GM18907 (cell line): ENCODE measurements around the gene PACS1.
"Not testable (repeated sequence)": the region's sequence is repeated elsewhere in the genome, so short reads cannot be mapped to it uniquely, and the experiment has no call there.

Experiments used
- ATAC-seq: cut with Tn5 transposase; IDR thresholded peaks from one replicate; pipeline ENCODE4 v1.9.1; 2021; ENCODE audit warnings: mild to moderate bottlenecking, moderate library complexity; ENCODE audit not compliant: unreplicated experiment

PACS1 gene

GRCh38 chr11:66242095-66242765 lies 172.2 kb downstream of the PACS1 start:
- no peak for ATAC-seq

- ATAC-seq = no peak
These were observed 173.9 kb downstream of the PACS1 start for GRCh38 chr11:66243782-66244535.

DNA sequence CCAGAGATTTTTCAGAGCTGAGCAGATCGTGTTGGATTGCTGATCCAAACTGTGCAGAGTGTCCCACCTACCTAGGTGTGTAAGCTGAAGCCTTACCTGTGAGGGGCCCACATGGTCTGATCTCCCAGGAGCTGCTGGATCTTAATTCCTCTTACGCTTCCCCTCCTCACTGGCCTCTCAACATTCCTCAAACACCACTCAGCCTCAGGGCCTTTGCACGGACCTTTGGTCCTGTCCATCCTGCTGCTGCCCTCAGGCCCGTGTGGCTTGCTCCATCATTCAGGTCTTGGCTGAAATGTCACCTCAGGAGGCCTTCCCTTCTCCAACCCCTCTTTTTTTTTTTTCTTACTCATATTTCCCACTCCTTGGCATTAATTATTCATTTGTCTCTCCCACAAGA lies 177.2 kb downstream of the PACS1 start:
- ATAC-seq = no peak

- ATAC-seq = no peak
These were observed 177.7 kb downstream of the PACS1 start for GRCh38 chr11:66247801-66248200.

GRCh38 chr11:66248903-66249302 lies 178.8 kb downstream of the PACS1 start:
- ATAC-seq = no peak

GRCh38 chr11:66251809-66252208 lies 181.7 kb downstream of the PACS1 start:
- ATAC-seq = no peak

DNA sequence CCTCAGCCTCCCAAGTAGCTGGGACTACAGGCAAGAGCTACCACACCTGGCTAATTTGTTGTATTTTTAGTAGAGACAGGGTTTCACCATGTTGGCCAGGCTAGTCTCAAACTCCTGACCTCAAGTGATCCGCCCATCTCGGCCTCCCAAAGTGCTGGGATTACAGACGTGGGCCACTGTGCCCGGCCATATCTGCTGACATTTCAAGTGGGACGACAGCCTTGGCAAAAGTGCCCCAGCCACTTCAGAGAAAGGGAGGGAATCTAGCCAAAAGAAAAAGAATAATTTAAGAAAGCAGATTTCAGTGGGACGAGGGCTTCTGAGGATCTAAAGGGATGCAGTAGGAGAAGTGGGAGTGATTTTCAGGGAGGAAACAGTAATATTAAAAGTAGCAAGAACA lies 183.0 kb downstream of the PACS1 start:
- ATAC-seq = not testable (repeated sequence)

- ATAC-seq = no peak
These were observed 188.4 kb downstream of the PACS1 start for GRCh38 chr11:66258473-66258893.

DNA sequence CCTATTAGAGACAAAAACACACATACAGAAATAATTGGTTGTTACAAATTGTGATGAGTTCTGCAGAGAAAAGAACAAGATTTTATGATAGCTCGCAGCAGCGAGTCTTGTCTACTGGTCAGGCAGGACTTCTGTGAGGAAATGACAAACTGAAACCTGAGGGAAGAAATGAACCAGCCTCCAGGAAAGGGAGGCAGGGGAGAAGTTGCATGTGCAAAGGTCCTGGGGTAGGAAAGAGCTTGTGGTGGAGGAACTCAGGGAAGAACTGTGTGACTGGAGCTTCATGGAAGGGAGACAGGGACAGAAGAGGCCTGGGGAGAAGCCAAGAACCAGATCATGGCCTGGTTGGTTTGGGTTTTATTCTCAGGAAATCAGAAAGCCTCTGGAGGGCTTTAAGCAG lies 189.2 kb downstream of the PACS1 start:
- ATAC-seq = no peak

- no peak for ATAC-seq
These were observed 189.9 kb downstream of the PACS1 start for GRCh38 chr11:66259956-66260355.

DNA sequence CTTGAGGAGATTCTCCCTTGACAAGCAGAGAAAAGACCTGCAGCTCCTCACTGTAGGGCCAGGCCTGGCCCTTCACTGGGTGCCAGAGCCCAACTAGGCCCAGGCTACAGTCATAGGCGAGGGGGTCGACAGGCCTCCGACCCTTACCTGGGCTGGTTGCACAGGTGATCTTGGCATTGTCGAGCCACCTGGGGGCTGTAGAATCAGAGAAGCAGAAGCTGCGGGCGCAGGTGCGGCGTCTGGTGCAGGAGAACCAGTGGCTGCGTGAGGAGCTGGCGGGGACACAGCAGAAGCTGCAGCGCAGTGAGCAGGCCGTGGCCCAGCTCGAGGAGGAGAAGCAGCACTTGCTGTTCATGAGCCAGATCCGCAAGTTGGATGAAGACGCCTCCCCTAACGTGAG lies 191.5 kb downstream of the PACS1 start:
- ATAC-seq = no peak

DNA sequence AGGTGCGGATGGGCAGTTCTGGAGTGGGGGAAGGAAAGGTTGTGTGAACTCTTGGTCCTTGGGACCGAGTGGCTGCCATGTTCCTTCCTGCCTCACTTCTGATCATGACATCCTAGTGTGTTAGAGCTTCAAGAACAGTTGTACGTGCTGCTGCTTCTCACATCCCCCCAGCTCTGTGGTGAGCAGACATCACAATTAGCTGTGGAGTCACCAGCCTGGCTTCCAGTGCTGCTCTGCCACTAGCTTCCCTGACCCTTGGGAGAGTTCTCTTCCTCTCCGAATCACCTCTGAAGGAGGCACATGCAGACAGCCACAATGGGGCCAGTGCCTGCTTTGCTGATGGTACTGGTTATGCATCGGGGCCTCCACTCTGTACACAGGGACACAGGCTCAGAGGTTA lies 192.1 kb downstream of the PACS1 start:
- ATAC-seq = no peak

- no peak for ATAC-seq
These were observed 192.6 kb downstream of the PACS1 start for GRCh38 chr11:66262696-66263095.

DNA sequence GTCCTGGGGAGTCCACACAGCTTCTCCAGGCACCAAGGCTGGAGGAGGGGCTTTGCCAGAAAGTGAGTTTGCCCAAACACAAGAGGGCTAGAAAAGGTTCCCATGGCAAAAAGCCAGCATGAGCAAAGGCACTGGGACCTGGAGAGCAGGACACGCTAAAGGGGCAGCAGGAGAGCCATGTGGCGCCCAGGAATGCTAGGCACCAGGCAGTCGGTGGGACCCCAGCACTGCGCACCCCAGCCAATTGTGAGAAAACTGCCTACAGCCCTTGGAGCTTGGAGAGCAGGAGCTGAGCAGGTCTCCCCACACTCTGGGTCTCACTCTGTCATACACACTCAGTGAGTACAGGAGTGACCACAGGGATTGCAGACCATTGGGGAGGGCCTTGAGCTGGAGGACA lies 193.2 kb downstream of the PACS1 start:
- ATAC-seq = no peak

DNA sequence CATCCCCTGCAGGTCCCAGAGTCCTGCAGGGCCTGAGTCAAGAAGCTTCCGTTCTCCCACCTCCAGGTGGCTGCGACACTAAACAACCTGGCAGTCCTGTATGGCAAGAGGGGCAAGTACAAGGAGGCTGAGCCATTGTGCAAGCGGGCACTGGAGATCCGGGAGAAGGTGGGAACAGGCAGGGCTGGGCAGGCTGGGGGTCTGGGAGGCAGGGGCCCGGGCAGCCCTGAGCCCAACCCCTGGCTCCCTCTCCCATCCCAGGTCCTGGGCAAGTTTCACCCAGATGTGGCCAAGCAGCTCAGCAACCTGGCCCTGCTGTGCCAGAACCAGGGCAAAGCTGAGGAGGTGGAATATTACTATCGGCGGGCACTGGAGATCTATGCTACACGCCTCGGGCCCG lies 193.7 kb downstream of the PACS1 start:
- no peak for ATAC-seq

DNA sequence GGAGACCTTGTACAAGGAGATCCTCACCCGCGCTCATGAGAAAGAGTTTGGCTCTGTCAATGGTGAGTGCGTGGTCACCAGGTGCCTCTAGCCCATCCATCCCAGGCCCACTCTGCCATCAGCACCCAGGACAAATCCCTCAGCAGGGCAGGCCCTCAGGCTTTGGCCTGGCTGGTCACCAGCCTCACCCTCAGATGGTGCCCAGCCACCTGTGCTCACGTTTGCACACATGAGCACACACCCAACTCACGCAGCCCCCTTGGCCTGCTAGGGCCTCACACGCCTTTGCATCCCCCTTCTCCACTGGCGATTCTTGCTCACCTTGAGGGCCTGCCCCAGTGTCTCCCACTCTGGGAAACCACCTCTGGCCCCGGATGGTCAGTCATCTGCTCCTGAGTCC lies 194.3 kb downstream of the PACS1 start:
- ATAC-seq = no peak

DNA sequence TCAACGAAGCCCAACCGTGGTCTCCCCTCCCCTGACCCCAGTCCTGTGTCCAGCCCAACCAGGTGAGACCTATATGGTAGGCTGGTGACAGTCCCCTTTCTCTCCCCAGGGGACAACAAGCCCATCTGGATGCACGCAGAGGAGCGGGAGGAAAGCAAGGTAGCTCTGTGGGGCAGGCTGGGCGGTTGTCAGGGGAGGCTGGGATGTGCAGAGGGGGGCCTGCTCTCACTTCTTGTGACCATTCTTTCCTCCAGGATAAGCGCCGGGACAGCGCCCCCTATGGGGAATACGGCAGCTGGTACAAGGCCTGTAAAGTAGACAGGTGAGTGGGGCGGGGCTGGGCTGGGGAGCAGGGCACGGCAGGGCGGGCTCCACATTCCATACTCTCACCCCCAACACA lies 194.8 kb downstream of the PACS1 start:
- ATAC-seq = no peak

DNA sequence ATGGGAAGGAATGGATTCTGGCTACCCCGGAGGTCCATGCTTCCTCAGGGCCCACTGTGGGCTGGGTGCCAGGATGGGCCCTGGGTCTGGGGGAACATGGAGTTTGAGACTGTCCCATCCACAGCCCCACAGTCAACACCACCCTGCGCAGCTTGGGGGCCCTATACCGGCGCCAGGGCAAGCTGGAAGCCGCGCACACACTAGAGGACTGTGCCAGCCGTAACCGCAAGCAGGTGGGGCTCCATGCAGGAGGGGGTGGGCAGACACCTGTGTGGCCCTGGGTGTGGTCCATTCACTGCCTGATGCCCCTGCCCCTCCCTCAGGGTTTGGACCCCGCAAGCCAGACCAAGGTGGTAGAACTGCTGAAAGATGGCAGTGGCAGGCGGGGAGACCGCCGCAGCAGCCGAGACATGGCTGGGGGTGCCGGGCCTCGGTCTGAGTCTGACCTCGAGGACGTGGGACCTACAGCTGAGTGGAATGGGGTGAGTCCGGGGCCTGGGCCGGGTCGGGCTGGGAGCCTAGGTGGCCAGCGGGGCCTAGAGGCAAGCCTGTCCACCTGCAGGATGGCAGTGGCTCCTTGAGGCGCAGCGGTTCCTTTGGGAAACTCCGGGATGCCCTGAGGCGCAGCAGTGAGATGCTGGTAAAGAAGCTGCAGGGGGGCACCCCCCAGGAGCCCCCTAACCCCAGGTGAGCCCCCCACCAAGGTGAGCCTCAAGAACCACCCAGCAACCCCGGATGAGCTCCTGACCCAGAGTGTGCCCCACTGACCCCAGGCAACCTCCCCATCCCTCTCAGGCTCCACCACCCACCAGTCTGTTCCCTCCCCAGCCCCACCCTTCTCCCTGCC lies 195.7 kb downstream of the PACS1 start:
- no peak for ATAC-seq

DNA sequence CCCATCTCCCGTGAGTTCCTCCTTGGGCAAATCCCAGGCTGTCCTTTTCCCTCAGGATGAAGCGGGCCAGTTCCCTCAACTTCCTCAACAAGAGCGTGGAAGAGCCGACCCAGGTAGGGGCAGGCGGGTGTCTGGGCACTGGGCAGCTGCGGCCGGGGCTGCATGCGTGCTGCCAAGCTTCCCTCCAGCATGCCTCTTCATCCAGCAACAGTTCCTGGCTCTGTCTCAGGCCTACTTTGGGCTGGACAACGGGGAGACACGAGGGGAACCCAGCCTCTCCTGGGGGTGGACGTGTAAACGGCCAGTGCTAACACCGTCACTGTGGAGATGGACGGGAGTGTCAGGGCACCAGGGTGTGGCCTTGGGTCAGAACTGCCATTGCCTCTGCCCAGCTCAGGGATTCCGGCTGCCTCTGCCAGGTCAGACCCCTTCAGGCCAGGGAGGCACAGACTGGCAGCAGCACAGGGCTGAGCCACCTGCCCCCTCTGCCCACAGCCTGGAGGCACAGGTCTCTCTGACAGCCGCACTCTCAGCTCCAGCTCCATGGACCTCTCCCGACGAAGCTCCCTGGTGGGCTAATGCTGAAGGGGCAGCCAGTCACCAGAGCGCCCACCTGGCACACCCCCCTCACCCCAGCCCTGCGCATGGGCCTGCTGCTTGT lies 196.4 kb downstream of the PACS1 start:
- ATAC-seq = no peak

DNA sequence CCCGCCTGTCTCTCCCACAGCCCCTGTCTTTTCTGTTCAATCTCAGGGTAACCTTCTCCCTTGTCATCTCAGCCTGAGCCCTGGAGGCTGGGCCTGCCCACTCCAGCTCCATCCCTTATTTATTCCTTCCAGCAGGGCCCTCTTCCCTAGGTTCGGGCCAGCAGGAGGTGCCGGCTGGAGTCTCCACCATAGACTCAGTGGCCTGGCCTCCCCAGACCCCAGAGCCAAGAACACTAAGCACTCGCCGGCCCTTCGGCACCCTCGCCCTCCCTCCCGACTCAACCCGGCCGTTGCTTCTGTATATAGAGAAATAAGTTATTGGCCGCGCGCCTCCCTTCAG lies 196.9 kb downstream of the PACS1 start:
- no peak for ATAC-seq
